ENCODE results near the gene CNN1.
"Not testable (repeated sequence)": the region's sequence is repeated elsewhere in the genome, so short reads cannot be mapped to it uniquely, and the experiment has no call there.

The CNN1 gene

GRCh38 chr19:11554160-11554559, 15.5 kb downstream of the CNN1 start:
- H3K4me3 ChIP-seq (ENCODE audit: low read length) = no peak overlapping the region
- no peak for TF ChIP-seq CTCF (conservative IDR thresholded peaks at IDR 0.05; ENCODE audit: low read depth, low read length)
- DNase-seq (ENCODE audit: low read depth) = no peak

GRCh38 chr19:11555246-11555645, 16.6 kb downstream of the CNN1 start:
- TF ChIP-seq CTCF (conservative IDR thresholded peaks at IDR 0.05; ENCODE audit: low read depth, low read length) = no peak
- DNase-seq (ENCODE audit: low read depth) = no peak
- no peak overlapping the region for H3K4me3 ChIP-seq (ENCODE audit: low read length)

GRCh38 chr19:11556634-11557420, 18.2 kb downstream of the CNN1 start:
- no peak overlapping the region for H3K4me3 ChIP-seq (ENCODE audit: low read length)
- TF ChIP-seq CTCF (conservative IDR thresholded peaks at IDR 0.05; ENCODE audit: low read depth, low read length) = no peak
- DNase-seq (ENCODE audit: low read depth) = no peak

- peak within 1 kb of the TSS; percentile 67 for H3K4me3 ChIP-seq (ENCODE audit: low read length)
- TF ChIP-seq CTCF (conservative IDR thresholded peaks at IDR 0.05; ENCODE audit: low read depth, low read length) = peak; percentile 31
- DNase-seq (ENCODE audit: low read depth) = peak; percentile 93
Measured at GRCh38 chr19:11558881-11559828, 20.5 kb downstream of the CNN1 start, which contains the start of gene ELOF1. Gene ELOF1, minus strand, starts transcription at chr19:11559230. Its CDS starts 4,883 bp downstream, at chr19:11554347.

GRCh38 chr19:11560404-11561051, 21.9 kb downstream of the CNN1 start:
- DNase-seq (ENCODE audit: low read depth) = no peak
- H3K4me3 ChIP-seq (ENCODE audit: low read length) = no peak overlapping the region

GRCh38 chr19:11563532-11563931, 24.9 kb downstream of the CNN1 start:
- H3K4me3 ChIP-seq (ENCODE audit: low read length) = no peak overlapping the region
- no peak for DNase-seq (ENCODE audit: low read depth)
- TF ChIP-seq CTCF (conservative IDR thresholded peaks at IDR 0.05; ENCODE audit: low read depth, low read length) = no peak

More at GRCh38 chr19:11560404-11561051, 21.9 kb downstream of the CNN1 start:
- TF ChIP-seq CTCF (conservative IDR thresholded peaks at IDR 0.05; ENCODE audit: low read depth, low read length) = peak; percentile 80

- DNase-seq (ENCODE audit: low read depth) = not testable (repeated sequence)
Measured at GRCh38 chr19:11564082-11564807, 25.6 kb downstream of the CNN1 start.

GRCh38 chr19:11565649-11565980, 27.0 kb downstream of the CNN1 start:
- DNase-seq (ENCODE audit: low read depth); H3K4me3 ChIP-seq (ENCODE audit: low read length): not testable (repeated sequence)

More at GRCh38 chr19:11564082-11564807, 25.6 kb downstream of the CNN1 start:
- not testable (repeated sequence) for H3K4me3 ChIP-seq (ENCODE audit: low read length)

Data from retinal pigment epithelial cell (primary cell).